Hepatocyte (in vitro differentiated cells): Measurements from ENCODE around the gene TMEM143. TPM values are rescaled to one million over a fixed set of nuclear protein-coding genes. Genes with fewer than 3 reads are reported as not detected.

Experiments
- DNase-seq: peaks from one replicate; pipeline ENCODE4 v3.0.0-alpha.2; 2016; ENCODE audit warnings: low spot score
- H2AFZ ChIP-seq: fragments of 200-600 bp; sonication (generic); 2 replicates; pipeline ENCODE4 v1.6.0; 2016; ENCODE audit warnings: antibody characterized with exemption, mild to moderate bottlenecking
- H3K27ac ChIP-seq: fragments of 200-600 bp; sonication (generic); 2 replicates; pipeline ENCODE4 v1.5.1; 2016; ENCODE audit warnings: mild to moderate bottlenecking
- H3K27me3 ChIP-seq: fragments of 200-600 bp; sonication (generic); 2 replicates; pipeline ENCODE4 v1.6.1; 2016
- H3K36me3 ChIP-seq: fragments of 200-600 bp; sonication (generic); replicated peaks from 2 replicates; pipeline ENCODE4 v1.5.1; 2016; ENCODE audit warnings: low read depth; ENCODE audit not compliant: insufficient read depth
- H3K4me1 ChIP-seq: fragments of 200-600 bp; sonication (generic); 2 replicates; pipeline ENCODE4 v1.5.1; 2016; ENCODE audit warnings: mild to moderate bottlenecking, moderate library complexity; ENCODE audit not compliant: insufficient read depth
- H3K4me2 ChIP-seq: fragments of 200-600 bp; sonication (generic); 2 replicates; pipeline ENCODE4 v1.6.0; 2016
- H3K4me3 ChIP-seq: fragments of 200-600 bp; sonication (generic); 2 replicates; pipeline ENCODE4 v1.5.1; 2016; ENCODE audit warnings: mild to moderate bottlenecking
- H3K79me2 ChIP-seq: fragments of 200-600 bp; sonication (generic); 2 replicates; pipeline ENCODE4 v1.6.0; 2017; ENCODE audit warnings: mild to moderate bottlenecking
- H3K9me2 ChIP-seq: fragments of 200-600 bp; sonication (generic); replicated peaks from 2 replicates; pipeline ENCODE4 v1.6.0; 2017; ENCODE audit warnings: mild to moderate bottlenecking; ENCODE audit not compliant: insufficient read depth
- H3K9me3 ChIP-seq: fragments of 200-600 bp; sonication (generic); 2 replicates; pipeline ENCODE4 v1.5.1; 2016; ENCODE audit warnings: low read depth, mild to moderate bottlenecking
- H4K20me1 ChIP-seq: fragments of 200-600 bp; sonication (generic); 2 replicates; pipeline ENCODE4 v1.6.0; 2016; ENCODE audit warnings: mild to moderate bottlenecking; ENCODE audit not compliant: insufficient read depth, poor library complexity, severe bottlenecking
- CTCF ChIP-seq: fragments of 200-600 bp; sonication (generic); IDR thresholded peaks from 2 replicates; pipeline ENCODE4 v1.5.1; 2016; ENCODE audit warnings: antibody characterized with exemption, mild to moderate bottlenecking; ENCODE audit not compliant: poor library complexity
- EZH2 ChIP-seq: fragments of 200-600 bp; sonication (generic); IDR thresholded peaks from 2 replicates; pipeline ENCODE4 v1.6.1; 2016; ENCODE audit warnings: antibody characterized with exemption, mild to moderate bottlenecking, borderline replicate concordance
- EZH2phosphoT487 ChIP-seq: fragments of 200-600 bp; sonication (generic); IDR thresholded peaks from one replicate; pipeline ENCODE4 v1.6.1; 2018; ENCODE audit warnings: antibody characterized with exemption, mild to moderate bottlenecking, low read depth, moderate library complexity; ENCODE audit not compliant: unreplicated experiment, severe bottlenecking
- WGBS: methylation state at CpG from one replicate; pipeline ENCODE4 v1.1.6; 2016; ENCODE audit warnings: low lambda C conversion rate; ENCODE audit errors: missing lambda C conversion rate; 5-methylcytosine and 5-hydroxymethylcytosine counted together
- polyA plus RNA-seq: library from polyadenylated mRNA; unstranded; fragments of >200 nt; fragmentation: Nextera tagmentation; extraction: Ambion mirVana; gene quantifications from 2 replicates; pipeline ENCODE4 v1.2.1, GENCODE V29; 2016
- total RNA-seq: library from RNA; depleted of rRNA; stranded (reverse); fragments of >200 nt; gene quantifications from 2 replicates; pipeline ENCODE4 v1.2.3, GENCODE V29; 2014

Gene TMEM143
- total and polyA plus RNA-seq, 2 experiments from 2014 or later = 5.9 to 11.2 TPM

GRCh38 chr19:48338802-48339503, 24.8 kb downstream of the TMEM143 start:
- Histone ChIP-seq H3K27ac (no peak overlapping the region), H3K9me3 (no peaks in the 10 kb centered on the region), H3K4me1 (no peaks in the 10 kb centered on the region), H3K36me3 (no peaks in the 10 kb centered on the region), H4K20me1 (no peaks in the 10 kb centered on the region), H3K79me2 (no peaks in the 10 kb centered on the region), H2AFZ (no peak overlapping the region), H3K4me2 (no peak overlapping the region), H3K9me2 (no peaks in the 10 kb centered on the region), H3K27me3 (no peaks in the 10 kb centered on the region), H3K4me3 (no peak overlapping the region)
- 93% methylated on average over 13 of the region's 14 CpGs for WGBS
- no peak for DNase-seq
- TF ChIP-seq EZH2phosphoT487 (no peak), CTCF (no peak), EZH2 (no peak)

GRCh38 chr19:48338253-48338755, 25.4 kb downstream of the TMEM143 start:
- Histone ChIP-seq H2AFZ (no peak overlapping the region), H3K4me2 (no peak overlapping the region), H4K20me1 (no peaks in the 10 kb centered on the region), H3K27ac (no peak overlapping the region), H3K9me3 (no peaks in the 10 kb centered on the region), H3K9me2 (no peaks in the 10 kb centered on the region), H3K27me3 (no peaks in the 10 kb centered on the region), H3K4me3 (no peak overlapping the region), H3K4me1 (no peaks in the 10 kb centered on the region), H3K79me2 (no peaks in the 10 kb centered on the region), H3K36me3 (no peaks in the 10 kb centered on the region)
- TF ChIP-seq EZH2phosphoT487 (no peak), CTCF (no peak), EZH2 (no peak)
- whole genome bisulfite sequencing = 94% methylated on average over 14 of the region's 14 CpGs
- DNase-seq = no peak

GRCh38 chr19:48333467-48334384, 30.0 kb downstream of the TMEM143 start:
- Histone ChIP-seq H3K27me3 (no peaks in the 10 kb centered on the region), H2AFZ (peak overlapping the region; percentile 82), H3K9me2 (no peaks in the 10 kb centered on the region), H3K36me3 (no peaks in the 10 kb centered on the region), H3K27ac (peak overlapping the region; percentile 90), H3K4me2 (peak overlapping the region; percentile 92), H3K4me3 (peak overlapping the region; percentile 46), H3K79me2 (no peaks in the 10 kb centered on the region), H3K9me3 (no peaks in the 10 kb centered on the region), H4K20me1 (no peaks in the 10 kb centered on the region), H3K4me1 (peaks cover 17% of the 10 kb centered on the region)
- TF ChIP-seq CTCF (peak; percentile 80), EZH2 (no peak), EZH2phosphoT487 (no peak)
- 13% methylated on average over 31 of the region's 54 CpGs for WGBS
- peak; percentile 98 for DNase-seq
